Activated CD4-positive, CD25-positive, alpha-beta regulatory T cell treated with anti-CD3 and anti-CD28 coated beads, Interleukin-2, amount 50 U/mL, for 24 hours (primary cell): ENCODE data around the gene APP.

ENCODE experiments used
- ATAC-seq, 2 donors: fragments of 150-1000 bp; cut with Tn5 transposase; one replicate each; pipeline ENCODE4 v1.10.0; 2021; ENCODE audit warnings: mild to moderate bottlenecking in 1 of 2, moderate library complexity in 1 of 2

Gene APP

DNA sequence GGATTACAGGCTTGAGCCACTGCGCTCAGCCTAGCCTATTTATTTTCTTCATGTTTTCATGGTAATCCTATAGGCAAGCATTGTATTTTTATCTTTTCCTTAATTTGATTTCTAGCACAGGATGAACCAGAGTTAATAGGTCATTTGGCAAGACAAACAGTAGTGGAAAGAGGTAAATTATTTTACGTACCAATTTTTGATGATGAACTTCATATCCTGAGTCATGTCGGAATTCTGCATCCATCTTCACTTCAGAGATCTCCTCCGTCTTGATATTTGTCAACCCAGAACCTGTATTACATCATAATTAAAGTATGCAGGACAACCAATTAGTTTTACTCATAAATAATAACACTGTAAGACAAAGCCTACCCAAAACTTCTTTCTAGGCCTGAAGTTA lies 273.2 kb downstream of the APP start:
- no peak for ATAC-seq

DNA sequence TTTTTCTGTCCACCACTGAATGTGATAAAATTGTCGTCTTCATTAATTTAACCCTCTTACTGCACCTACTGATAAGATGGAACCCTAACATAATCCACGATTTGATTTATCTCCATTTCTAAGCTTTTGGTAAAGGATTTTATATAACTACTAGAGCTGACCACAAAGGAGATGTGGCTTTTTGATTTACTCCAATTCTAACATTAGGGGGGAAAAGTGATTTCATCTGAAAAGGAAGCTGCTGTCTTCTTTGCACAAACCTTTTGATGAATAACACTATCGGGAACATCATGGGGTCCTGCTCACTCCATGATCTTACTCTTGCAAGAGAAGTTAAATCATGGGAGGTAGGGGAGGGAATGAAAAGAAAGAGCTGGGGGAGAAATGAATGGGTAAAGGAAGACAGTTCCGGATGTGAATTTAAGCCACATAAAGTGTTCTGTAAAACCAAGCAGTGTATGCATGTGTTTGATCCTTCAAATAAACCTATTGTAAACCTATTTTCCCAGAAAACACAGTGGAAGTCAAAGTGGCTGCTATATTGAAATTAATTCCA lies 274.0 kb downstream of the APP start:
- ATAC-seq, result no peak

DNA sequence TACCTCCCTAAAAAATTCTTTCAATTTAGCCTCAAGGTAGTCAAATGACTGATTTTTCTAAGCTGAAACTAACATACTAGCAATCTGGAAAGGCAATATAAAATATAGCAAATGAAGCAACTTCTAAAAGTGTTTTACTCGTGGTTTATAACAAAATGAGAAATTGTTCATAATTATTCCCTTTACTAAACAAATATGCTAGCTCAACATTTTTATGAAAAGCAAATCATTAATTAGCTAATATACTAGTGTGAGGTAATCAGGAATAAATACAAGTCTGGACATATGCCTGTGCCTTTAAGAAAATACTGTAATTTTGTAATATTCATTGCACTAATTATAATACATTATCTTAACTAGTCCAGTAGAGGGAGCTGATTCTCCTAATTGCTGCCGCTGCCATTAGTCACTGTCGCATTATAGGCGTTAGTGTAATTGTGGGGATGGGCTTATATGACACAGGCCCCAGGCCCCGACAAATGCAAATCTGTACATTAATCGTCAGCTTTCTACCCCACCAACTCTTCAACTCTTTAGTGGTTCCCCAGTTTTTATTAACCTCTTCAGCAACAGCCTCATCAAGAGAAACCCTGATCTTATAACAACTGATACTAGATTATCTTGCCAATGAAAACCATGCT lies 274.9 kb downstream of the APP start:
- ATAC-seq, result peak; percentile 46 to 51

DNA sequence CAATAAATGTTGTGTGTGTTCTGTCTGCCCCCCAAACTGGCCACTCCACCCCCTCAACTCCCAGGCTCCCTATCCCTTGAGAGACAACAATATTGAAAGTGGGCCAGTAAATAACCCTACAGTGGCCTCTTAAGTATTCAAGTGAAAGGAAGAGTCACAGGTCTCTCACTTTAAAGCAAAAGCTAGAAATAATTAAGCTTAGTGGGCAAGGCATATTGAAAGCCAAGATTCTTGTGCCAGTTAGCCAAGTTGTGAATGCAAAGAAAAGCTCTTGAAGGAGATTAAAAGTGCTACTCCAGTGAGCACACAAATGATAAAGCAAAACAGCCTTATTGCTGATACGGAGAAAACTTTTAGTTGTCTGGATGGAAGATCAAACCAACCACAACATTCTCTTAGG lies 277.4 kb downstream of the APP start:
- ATAC-seq, result no peak

DNA sequence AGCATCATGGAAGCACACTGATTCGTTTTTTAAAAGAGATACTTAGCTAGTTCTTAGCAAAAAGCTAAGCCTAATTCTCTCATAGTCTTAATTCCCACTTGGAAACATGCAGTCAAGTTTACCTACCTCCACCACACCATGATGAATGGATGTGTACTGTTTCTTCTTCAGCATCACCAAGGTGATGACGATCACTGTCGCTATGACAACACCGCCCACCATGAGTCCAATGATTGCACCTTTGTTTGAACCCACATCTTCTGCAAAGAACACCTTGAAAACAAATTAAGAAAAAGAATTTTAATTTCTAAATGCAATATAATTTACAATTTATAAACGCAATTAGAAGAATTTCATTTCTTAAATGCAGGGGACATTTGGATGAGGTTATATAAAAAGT lies 279.0 kb downstream of the APP start:
- no peak for ATAC-seq

DNA sequence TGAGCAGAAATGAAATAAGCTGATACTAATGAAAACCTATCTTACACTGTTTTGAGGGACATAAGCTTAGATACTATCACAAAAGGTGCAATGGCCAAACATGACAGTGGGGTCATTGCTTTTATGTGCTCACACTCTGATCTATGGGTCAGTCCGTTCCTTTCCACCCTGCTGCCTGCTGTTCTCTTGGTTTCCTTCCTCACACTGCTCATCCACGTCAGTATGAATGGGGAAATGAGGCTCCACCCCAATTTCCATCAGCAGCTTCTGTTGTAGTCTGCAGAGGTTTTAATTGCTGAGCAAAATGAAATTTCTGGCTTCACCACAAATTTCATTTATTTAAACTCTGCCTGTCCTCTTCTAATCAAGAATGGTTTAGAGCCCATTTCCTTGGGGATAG lies 280.6 kb downstream of the APP start:
- no peak for ATAC-seq

DNA sequence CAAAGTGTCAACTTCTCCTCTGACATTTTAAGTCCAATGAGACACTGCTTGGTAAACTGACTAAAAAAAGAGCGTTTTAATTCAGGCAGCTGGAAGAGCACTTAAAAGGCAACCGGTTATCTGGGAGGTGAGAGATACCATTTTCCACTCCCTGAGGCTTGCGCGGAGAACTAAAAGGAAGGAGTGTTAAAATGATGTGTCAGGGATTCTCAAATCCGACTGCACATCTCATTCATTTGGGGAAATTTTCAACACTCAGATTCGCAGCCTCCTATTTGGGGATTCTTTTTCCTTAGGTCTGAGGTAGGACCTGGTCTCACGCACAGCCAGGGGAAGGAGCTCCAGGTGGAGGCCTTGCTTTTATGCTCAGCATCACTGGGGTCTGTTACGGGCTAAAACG lies 281.9 kb downstream of the APP start:
- no peak for ATAC-seq

DNA sequence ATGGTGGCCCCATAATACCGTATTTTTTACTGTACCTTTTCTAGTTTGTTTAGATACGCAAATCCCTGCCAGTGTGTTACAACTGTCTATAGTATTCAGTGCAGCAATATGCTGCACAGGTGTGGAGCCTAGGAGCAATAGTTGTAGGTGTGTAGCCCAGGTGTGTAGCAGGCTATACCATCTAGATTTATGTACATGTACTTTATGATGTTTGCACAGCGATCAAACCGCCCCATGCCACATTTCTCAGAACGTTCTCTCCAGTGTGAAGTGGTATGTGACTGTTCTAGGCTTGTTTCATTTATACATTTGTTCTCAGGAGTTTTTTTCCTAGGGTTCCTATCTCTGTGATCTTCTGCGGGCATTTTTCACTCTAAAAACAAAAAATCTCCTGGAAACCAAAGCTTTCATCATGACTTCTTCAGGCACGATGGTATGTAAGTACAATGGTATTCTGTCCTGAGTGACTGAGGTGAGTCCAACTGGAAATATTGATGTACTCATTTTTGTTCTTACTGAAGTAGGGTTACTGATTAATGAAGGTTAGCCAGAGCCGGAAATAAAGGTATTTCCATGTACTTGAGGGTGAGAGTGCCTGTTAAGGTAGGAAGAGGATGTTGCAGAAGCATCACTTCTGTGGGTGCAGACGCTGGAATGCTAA lies 282.8 kb downstream of the APP start:
- no peak for ATAC-seq

DNA sequence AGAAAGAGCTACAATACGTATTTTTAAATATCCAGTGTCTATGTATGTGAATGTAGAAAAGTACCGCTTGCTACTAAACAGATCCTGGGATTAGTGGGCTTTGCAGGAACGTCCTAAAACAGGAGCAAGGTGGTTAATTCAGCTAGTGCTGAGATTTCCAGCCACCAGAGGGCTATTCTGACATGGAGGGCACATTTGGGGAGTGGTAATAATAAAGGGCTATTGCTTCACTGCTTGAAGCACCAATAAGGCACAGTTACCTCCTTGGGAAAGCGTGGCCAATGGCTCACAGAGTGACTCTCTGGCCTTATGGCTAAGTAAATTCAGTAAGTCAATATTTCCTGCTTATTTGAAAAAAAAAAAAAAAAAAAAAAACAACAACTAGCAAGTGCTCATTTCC lies 283.4 kb downstream of the APP start:
- no peak for ATAC-seq

DNA sequence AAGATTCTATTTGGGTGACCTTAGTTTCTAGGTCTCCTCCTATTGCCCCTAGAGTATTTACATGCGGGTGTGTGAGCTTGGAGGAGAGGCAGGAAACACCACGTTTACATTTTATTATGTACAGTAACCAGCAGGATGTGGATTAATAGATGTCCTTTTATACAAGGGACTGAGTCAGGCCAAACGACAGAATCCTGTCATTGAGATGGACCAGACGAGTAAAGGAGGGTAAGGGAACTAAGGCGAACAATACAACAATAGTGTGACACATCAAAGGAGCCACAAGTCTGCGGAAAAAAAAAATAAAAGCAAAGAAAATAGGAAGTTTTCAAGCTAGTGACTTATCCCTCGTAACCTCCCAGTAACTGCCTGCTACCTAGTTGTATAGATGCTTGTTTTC lies 284.7 kb downstream of the APP start:
- ATAC-seq, result no peak

DNA sequence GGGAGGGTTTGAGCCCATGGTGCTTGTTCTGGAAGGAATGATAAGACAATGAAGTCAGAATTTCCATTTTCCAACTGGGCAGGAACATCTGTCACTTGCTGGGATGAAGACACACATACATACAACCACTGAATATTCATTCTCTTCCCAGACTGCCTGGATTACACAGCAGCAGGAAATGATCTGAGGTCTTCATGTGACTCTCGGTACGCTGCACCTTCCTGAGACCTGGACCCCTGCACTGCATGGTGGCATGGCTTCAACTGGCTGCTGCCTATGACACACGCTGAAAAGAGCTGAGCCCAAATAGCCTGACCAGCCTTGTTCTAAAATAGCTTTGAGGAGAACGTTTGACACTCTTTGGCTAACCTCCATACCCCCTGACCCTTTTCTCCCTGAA lies 285.2 kb downstream of the APP start:
- ATAC-seq, result no peak

DNA sequence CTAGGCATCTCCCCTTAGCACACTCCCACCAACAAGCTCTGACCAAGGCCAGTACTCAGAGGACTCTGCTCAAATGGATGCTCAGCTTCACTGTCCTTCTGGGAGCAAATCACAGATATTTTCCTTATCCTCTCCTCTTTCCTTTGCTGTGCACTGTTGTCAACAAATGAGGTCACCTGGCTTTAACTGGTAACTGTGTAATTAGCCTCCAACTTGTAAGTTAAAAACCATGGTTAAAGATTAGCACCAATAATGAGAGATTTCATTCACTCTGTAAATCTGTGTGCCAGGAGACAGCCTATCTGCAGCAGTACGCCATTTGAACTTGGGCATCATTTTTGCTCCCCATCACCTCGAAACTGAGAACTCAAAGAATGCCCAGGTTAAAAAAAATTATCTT lies 286.3 kb downstream of the APP start:
- ATAC-seq, result no peak

DNA sequence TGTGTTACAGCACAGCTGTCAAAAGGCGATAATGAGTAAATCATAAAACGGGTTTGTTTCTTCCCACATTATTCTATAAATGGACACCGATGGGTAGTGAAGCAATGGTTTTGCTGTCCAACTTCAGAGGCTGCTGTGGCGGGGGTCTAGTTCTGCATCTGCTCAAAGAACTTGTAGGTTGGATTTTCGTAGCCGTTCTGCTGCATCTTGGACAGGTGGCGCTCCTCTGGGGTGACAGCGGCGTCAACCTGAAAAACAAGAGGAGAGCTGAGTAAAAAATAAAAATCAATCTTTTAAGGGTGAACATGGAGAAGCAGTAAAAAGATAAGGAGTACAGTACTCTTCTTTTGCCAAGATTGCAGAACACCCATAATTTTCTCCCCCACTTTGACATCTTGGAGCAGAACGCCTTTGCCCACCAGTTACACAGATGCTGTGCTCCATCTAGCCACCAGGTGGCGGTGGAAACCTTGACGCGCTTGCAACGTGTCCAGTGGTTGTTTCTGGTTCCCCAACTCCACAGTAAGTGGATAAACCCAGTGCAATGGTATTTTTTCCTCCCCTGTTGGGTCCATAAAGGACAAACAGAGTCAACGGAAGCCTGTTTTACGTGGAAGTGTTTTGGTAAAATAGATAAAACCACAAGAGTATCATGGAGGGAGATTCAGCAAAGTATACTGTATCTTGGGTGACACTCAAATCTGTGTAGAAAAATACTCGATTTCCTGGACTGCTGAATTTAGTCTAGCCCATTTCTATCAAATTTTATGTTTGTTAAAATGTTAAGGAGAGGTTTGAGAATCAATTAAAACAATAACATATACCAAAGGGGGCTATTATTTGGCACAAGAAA lies 288.8 kb downstream of the APP start:
- ATAC-seq, result peak in 1 of 2 donors; percentile 51

DNA sequence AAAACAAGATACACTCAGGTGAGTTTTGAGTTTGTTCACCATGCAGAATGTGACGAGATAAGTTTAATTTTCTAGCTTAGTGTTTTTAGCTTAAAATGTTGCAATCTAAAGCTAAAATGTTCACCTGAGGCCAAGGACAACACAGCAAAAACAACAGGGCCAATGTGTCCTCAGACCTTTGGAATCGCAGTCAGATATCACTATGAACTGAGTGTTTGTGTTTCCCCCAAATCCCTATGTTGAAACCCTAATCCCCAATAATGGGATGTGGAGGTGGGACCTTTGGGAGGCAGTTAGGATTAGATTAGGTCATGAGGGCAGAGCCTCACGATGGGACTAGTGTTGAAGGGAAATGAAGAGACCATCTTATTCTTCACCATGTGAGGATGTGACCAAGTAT lies 291.4 kb downstream of the APP start:
- ATAC-seq, result no peak

DNA sequence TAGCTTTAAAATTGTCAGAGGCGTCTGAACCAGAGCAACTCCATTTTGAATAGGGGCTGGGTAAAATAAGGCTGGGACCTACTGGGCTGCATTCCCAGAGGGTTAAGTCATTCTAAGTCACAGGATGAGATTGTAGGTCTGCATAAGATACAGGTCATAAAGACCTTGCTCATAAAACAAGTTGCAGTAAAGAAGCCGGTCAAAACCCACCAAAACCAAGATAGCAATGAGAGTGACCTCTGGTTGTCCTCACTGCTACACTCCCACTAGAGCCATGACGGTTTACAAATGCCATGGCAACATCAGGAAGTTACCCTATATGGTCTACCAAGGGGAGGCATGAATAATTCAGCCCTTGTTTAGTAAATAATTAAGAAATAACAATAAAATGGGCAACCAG lies 292.2 kb downstream of the APP start:
- no peak for ATAC-seq

DNA sequence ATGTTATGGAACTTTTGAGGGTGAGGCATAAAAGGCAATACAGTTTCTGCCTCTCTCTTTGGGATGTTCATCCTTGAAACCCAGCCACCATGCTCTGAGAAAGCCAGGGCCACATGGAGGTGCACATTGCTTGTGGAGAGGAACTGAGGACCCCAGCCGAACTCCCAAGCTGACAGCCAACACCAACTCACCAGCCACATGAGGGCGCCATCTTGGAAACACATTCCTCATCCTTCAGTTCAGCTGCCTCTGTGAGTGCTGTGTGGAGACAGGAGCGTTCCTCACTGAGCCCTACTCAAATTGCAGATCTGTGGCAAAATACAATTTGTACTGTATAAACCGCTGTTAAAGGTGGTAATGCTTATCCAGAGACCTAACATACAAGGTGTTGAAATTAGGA lies 298.3 kb downstream of the APP start:
- no peak for ATAC-seq

DNA sequence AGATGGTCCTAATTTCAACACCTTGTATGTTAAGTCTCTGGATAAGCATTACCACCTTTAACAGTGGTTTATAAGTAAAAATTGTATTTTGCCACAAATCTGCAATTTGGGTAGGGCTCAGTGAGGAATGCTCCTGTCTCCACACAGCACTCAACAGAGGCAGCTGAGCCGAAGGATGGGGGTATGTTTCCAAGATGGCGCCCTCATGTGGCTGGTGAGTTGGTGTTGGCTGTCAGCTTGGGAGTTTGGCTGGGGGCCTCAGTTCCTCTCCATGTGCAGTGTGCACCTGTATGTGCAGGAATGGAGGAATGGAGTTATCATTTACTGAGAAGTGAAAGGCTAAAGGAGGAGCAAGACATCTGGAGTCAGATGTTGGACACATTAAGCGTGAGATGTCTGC lies 299.0 kb downstream of the APP start:
- no peak for ATAC-seq

DNA sequence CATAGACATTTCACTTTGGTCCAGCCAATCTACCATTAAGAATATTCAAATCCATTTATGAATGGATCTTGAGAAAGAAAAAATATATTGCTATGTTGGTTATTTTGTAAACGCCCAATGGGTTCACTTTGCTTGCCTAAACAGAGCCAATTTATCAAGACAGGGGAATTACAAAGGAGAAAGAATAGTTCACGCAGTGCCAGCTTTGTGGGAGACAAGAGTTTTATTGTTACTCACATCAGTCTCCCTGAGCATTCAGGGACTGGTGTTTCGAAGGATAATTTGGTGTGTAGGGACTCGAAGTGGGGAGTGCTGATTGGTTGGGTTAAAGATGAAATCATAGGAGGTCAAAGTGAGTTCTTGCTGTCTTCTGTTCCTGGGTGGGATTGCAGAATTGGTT lies 300.5 kb downstream of the APP start:
- no peak for ATAC-seq

DNA sequence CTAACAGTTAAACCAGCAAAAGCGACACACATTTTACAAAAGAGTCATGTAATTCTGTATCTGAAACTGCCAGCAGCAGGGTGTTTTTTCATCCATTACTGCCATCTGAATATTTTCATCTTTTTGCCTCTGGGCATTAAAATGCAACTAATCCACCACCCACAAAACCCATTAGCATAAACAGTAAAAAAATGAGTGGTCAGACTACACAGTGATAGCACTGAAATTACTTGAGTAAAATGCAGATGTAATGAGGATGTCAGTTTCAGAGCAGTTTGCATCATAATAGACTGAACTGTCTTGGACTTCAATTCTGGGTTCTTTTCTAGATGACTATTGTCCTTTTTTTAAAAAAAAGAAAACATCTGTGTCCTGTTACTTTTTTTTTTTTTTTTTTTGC lies 303.5 kb downstream of the APP start:
- ATAC-seq, result no peak

DNA sequence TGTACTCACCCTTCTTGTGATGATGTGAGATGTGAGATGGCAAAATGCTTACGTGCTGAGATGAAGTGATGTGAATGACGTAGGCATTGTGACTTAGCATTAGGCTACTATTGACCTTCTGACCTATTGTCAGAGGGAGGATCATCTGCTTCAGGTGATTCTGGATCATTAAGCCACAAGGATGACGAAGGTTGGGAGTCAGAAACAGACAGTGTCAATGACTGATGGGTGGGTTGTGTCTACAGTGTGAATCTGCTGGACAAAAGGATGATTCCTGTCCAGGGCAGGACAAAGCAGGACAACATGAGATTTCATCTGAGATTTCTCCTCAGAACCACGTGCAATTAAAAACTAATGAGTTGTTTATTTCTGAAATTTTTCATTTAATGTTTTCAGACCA lies 306.8 kb downstream of the APP start:
- ATAC-seq, result no peak

DNA sequence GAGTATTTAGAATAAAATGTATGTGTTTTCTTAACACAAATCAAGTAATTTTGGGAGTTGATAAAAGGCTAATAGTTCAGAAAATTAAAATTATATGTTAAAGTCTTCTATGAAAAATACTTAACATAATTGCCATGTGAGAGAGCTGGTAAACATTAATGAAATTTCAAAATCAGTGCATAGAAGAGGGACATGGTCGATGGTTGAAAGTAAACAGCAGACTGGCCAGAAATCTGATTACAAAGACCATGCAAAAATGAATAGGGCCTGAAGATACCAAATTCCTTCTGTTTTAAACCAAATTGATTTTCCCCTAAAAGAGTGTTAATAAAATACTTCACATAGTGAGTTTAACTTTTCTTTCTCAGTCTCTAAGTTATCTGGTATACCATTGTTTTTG lies 307.5 kb downstream of the APP start:
- no peak for ATAC-seq

DNA sequence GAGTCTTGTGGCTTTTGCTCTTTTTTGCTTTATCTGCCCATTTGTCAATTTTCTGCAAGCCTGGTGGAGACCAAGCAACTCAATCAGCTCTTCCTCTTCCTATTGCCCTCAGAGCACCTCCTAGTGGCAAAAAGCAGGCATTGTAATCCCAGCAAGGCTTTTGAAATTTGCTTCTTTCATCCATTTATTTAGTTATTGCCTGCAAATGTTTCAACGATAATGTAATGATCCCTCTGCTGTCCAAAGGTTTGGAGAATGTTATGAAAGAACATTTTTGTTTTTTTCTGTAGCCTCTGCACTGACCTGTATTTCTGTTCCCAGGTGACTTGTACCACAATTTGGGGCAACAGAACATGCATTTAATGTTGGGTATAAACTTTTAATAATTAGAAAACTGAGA lies 308.0 kb downstream of the APP start:
- no peak for ATAC-seq

DNA sequence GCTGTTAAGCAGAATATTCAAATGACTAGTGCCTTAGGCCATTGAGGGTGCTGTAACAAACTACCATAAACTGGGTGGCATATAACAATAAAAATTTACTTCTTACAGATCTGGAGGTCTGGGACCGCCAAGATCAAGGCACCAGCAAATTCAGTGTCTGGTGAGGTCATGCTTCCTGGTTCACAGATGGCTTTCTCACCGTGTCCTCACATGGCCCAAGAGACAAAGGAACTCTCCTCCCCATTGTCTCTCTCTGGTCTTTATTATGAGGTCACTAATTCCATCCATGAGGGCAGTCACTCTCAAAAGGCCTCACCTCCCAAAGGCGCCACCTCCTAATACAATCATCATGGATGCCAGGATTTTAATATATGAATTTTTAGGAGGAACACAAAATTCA lies 308.5 kb downstream of the APP start:
- ATAC-seq, result no peak
